Neural crest cell (in vitro differentiated cells): ENCODE data around the gene TAS2R41. TPM values are rescaled to one million over a fixed set of nuclear protein-coding genes. Genes with fewer than 3 reads are reported as not detected.
"Not testable (repeated sequence)": the region's sequence is repeated elsewhere in the genome, so short reads cannot be mapped to it uniquely, and the experiment has no call there.

Source experiments
- DNase-seq: peaks from one replicate; pipeline ENCODE4 v3.0.0; 2021; ENCODE audit warnings: low read depth, mixed read lengths, low spot score
- H3K27ac Mint-ChIP-seq: one replicate; pipeline ENCODE4 v1.8.0; 2021; ENCODE audit warnings: mild to moderate bottlenecking, mixed read lengths; ENCODE audit not compliant: unreplicated experiment
- H3K27me3 Mint-ChIP-seq: 2 replicates; pipeline ENCODE4 v1.8.0; 2021; ENCODE audit warnings: low read depth, mild to moderate bottlenecking, mixed read lengths
- H3K36me3 Mint-ChIP-seq: 2 replicates; pipeline ENCODE4 v1.8.0; 2021; ENCODE audit warnings: low read depth, mild to moderate bottlenecking, mixed read lengths
- H3K4me1 Mint-ChIP-seq: 2 replicates; pipeline ENCODE4 v1.8.0; 2021; ENCODE audit warnings: mixed read lengths
- H3K4me3 Mint-ChIP-seq: one replicate; pipeline ENCODE4 v1.8.0; 2021; ENCODE audit warnings: mild to moderate bottlenecking, mixed read lengths
- H3K9me3 Mint-ChIP-seq: 2 replicates; pipeline ENCODE4 v1.8.0; 2021; ENCODE audit warnings: mixed read lengths
- CTCF ChIP-seq: fragments of 200-600 bp; sonication (generic); conservative IDR thresholded peaks from 2 replicates; pipeline ENCODE4 v1.5.0; 2021; ENCODE audit warnings: antibody characterized with exemption, mild to moderate bottlenecking
- total RNA-seq: library from RNA; stranded (reverse); gene quantifications from 2 replicates; pipeline ENCODE4 v1.2.1, GENCODE V29; 2021

Gene TAS2R41
- total RNA-seq, 1 donor from 2014 or later: not detected

DNA sequence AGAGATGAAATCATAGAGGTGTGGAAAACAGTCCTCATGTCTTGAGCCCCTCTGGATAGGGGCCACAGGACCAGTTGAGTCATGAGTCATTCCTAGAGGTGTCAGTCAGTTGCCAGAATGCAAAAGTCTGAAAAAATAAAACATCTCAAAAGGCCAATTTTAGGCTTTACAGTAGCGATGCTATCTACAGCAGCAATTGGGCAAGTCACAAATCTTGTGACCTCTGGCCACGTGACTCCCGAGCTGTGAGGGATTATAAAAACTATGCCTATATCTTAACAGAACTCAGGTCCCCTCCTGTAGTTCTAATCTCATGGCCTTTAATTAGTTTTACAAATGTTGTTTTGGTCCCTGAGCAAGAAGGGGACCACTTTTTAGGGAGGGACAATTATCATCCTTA, 15.6 kb upstream of the TAS2R41 start:
- Mint-ChIP-seq H3K4me1 (no peaks in the 10 kb centered on the region), H3K4me3 (no peak overlapping the region), H3K9me3 (peaks cover 6% of the 10 kb centered on the region), H3K27me3 (no peaks in the 10 kb centered on the region), H3K36me3 (peaks cover 3% of the 10 kb centered on the region), H3K27ac (no peak overlapping the region)
- no peak for DNase-seq
- TF ChIP-seq CTCF: no peak

GRCh38 chr7:143463556-143463955, 14.1 kb upstream of the TAS2R41 start:
- H3K4me1 Mint-ChIP-seq: no peaks in the 10 kb centered on the region
- H3K36me3 Mint-ChIP-seq: peaks cover 3% of the 10 kb centered on the region
- no peak for TF ChIP-seq CTCF
- H3K27ac Mint-ChIP-seq: no peak overlapping the region
- DNase-seq: no peak
- no peaks in the 10 kb centered on the region for H3K27me3 Mint-ChIP-seq
- H3K9me3 Mint-ChIP-seq: peaks cover 6% of the 10 kb centered on the region
- H3K4me3 Mint-ChIP-seq: no peak overlapping the region

- peaks cover 6% of the 10 kb centered on the region for H3K9me3 Mint-ChIP-seq
- no peak for DNase-seq
- H3K4me3 Mint-ChIP-seq: no peak overlapping the region
- no peaks in the 10 kb centered on the region for H3K4me1 Mint-ChIP-seq
- H3K27ac Mint-ChIP-seq: no peak overlapping the region
- TF ChIP-seq CTCF: no peak
- H3K36me3 Mint-ChIP-seq: peaks cover 3% of the 10 kb centered on the region
- H3K27me3 Mint-ChIP-seq: no peaks in the 10 kb centered on the region
Measured at GRCh38 chr7:143463957-143464356, 13.7 kb upstream of the TAS2R41 start.

- H3K36me3 Mint-ChIP-seq: no peaks in the 10 kb centered on the region
- H3K4me3 Mint-ChIP-seq: no peak overlapping the region
- no peaks in the 10 kb centered on the region for H3K27me3 Mint-ChIP-seq
Measured at GRCh38 chr7:143467724-143468123, 9.9 kb upstream of the TAS2R41 start.

DNA sequence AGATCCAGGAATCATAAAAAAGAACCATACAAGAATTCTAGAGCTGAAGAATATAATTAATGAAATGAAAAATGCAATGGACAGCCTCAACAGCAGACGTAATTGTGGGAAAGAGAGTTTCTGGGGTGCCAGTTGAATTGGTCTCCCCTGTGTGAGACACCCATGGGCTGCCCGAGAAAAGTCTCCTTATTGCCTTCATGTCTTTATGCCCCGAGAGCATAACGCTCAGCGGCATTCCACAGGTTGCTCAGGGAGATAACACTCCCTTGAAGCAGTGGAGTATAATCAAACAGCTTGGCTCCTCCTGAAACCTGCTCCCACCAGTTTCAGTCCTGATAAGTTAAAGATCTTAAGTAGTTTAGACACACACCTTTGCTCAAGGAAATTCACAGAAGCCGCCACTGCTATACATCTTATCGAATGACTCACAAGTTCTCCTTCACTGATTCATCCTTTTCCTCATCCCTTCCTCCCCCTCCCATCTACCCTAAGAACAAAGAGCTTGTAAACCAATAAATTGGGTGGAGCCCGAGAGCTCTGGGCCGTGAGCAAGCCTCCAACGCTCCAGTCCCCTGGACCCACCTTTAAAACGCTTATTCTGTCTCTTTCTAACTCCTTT, 5.5 kb upstream of the TAS2R41 start:
- H3K36me3 Mint-ChIP-seq, H3K4me1 Mint-ChIP-seq, H3K27me3 Mint-ChIP-seq, H3K9me3 Mint-ChIP-seq, H3K4me3 Mint-ChIP-seq, DNase-seq, H3K27ac Mint-ChIP-seq: not testable (repeated sequence)

More at GRCh38 chr7:143467724-143468123, 9.9 kb upstream of the TAS2R41 start:
- no peaks in the 10 kb centered on the region for H3K4me1 Mint-ChIP-seq
- no peak for DNase-seq
- peaks cover 7% of the 10 kb centered on the region for H3K9me3 Mint-ChIP-seq
- no peak for TF ChIP-seq CTCF
- no peak overlapping the region for H3K27ac Mint-ChIP-seq

DNA sequence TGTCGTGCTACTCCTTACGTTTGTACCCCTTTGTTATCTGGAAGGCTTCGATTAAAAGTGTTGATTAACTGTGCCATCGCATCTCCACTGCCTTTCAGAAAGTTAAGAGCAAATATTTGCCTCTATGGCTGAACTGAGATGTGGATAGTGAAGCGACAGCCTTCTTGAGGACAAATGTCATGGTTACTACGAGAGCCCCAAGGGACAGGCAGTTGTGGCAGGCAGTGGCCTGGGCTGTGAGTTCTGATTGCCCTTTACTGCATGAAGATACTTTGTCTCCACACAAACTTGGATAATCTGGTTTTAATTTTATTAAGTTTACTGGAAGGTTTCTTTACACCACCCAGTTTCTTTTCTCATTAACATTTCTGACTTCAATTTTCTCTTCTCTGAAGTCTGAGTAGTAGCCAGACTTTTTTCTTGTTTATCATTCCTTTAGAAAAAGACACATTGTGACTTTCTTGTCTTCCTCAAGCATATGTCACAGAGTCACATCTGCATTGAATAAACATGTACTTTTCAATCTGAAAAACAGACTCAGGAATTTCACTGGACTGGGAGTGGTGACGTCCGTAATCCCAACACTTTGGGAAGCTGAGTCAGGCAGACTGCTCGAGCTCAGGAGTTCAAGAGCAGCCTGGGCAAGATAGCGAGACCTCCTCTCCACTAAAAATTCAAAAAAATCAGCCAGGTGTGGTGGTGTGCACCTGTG, 1.5 kb downstream of the TAS2R41 start:
- Mint-ChIP-seq H3K4me3 (no peak overlapping the region), H3K27me3 (no peaks in the 10 kb centered on the region), H3K4me1 (no peaks in the 10 kb centered on the region), H3K36me3 (no peaks in the 10 kb centered on the region), H3K27ac (no peak overlapping the region), H3K9me3 (no peaks in the 10 kb centered on the region)
- TF ChIP-seq CTCF: no peak
- no peak for DNase-seq
